NCI-H345 treated with DMSO at 0.1 percent for 48 hours (cell line): Measurements from ENCODE around the gene C4orf50.

Source experiments
- DNase-seq: peaks from one replicate; lab custom pipeline; 2025; ENCODE audit not compliant: unreplicated experiment; lab: John Stamatoyannopoulos, UW

C4orf50 gene

DNA sequence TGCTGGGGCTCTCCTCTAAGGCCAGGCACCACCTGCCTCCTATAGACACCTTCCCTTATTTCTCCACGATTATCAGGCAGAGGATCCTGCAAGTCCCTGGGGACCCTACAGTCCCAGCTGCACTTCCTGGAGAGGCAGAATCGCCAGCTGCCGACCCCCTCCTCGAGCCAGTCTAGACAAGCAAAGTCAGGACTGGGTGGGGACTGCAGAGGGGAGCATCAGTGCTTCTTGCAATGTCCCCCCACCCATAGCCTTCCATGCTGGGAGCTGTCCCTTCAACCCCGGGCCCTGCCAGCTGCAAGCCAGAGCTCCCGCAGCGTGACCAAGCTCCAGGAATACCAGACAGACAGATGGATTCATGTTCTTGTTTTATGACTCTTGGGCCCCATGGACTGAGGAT is 124.0 kb downstream of the C4orf50 start:
- peak; percentile 27 for DNase-seq

DNA sequence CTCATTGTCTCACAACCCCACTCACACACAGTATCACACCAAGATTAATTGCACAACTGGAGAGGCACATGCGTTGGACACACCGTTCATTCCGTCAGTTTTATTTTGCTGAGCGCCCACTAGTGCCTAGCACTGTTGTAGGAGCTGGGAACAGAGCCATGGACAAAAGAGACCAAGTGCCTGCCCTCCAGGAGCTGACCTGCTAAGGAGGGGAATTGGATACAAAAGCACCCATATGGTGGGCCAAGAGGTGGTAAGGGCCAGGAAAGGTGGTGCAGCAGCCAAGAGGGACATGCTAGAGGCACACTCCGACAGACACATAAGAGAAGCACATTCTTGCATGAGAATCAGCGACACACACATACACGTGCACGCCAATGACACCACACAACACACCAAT is 124.6 kb downstream of the C4orf50 start:
- DNase-seq: no peak

DNA sequence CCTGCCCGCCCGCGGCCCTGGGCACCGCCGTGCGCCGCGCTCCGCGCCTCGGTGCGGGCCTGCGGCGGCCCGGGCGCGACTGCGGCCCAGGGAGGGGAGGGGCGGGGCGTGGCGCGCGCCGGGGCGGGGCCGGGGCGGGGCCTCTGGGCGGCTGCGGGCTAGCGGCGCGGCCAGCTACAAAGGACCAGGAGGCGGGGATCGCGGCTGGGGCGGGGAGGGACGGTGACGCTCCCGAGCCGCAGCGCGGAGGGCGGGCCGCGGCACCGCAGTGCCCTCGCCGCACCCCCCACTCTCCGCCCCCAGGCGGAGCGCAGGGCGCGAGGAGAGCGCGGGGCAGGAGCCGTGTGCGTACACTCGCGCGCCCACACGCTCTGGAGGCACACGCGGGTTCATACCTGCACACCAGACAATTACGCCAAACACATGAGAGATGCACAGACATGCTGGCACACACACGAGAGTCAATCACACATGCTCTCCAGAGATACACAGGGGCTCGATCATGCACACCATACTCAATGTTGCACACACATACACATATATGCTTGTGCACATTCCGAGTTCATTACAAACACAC is 125.1 kb downstream of the C4orf50 start, which contains the start of gene CRMP1:
Gene CRMP1, minus strand, starts transcription at position 83 of the 577 bp plus-strand sequence. CDS start 117 bp downstream, outside the sequence.
- DNase-seq: peak; percentile 56

DNA sequence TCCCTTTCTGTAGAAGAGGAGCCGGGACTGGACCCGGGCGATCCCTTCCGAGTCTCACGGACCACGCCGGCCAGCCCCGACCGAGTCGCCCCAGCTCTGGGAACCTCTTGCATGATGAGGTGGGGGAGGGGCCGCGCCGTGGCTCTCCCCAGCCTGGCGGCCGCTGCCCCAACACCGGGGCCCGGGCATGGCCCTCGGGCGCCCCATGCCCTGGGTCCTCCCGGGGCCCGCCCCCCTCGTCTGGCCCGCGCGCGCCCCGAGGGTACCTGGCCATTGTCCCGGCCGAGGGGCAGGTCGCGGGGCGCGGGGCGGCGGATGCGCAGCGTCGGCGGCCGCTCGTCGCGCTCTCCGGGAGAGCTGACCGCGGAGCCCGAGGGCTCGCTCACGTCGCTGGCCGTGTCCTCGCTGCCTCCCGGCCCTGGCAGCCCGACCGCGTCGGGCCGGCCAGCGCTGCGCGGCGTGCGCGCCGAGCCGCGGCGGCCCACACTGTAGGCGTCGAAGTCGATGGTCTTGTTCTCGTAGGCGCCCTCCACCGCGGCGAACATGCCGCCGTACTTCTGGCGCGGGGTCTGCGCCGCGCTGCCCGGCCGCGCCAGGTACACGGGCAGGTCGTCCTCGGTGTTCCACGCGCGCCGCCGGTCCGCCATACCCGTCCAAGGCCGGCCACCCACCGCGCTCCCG is 125.8 kb downstream of the C4orf50 start:
- DNase-seq: no peak

- DNase-seq: no peak
Observed at GRCh38 chr4:5891563-5892322, 126.5 kb downstream of the C4orf50 start.

GRCh38 chr4:5890063-5890727 is 128.0 kb downstream of the C4orf50 start:
- peak; percentile 73 for DNase-seq

DNA sequence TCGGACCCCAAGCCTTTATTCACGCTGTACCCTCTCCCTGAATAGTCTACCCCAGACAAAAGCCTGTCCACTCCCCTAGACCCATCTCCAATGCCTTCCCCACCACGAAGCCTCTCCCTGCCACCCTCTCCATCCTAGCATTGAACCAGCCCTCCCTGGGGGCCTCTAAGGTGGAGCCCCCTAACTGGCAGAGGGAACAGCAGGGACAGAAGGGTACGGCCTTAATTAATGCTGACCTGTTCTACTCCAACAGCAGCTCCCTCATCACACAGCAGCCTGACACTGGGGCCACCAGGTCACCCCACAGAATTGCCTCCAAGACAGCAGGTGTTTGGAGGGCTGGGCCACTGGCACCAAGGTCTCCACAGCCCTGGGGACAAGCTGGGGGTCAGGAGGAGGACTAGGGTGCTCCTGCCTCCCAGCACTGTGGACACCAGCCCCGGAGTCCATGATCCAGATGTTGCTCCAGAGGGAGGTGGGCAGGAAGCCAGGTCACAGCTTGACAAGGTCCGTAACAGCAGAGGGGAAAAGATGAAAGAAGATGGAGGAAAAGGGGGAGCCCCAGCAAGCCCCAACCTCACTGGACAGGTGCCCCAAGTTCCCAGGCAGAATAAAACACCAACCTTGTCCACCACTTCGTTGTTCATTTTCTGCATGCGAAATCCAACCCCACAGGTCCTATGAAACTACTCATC is 129.1 kb downstream of the C4orf50 start:
- no peak for DNase-seq

- peak; percentile 27 for DNase-seq
Observed at GRCh38 chr4:5888222-5889001, 129.8 kb downstream of the C4orf50 start.

- DNase-seq: no peak
Observed at GRCh38 chr4:5887361-5888221, 130.6 kb downstream of the C4orf50 start.

DNA sequence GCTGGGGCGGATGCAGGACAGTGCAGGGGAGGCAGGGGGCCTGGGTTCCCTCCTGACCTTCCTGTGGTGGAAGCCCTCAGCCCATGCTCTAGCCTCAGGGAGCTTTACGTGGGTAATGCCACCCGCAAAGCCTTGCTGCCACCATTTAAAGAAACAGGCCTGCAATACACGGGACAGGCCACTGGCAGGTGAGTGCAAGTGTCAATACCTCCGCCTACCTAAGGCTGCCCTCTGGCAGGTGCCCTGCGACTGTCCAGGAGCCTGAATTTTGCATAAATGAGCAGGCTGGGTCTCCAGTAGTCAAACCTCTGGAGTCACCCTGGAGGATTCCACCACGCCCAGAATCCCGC is 131.2 kb downstream of the C4orf50 start:
- no peak for DNase-seq

- no peak for DNase-seq
Observed at GRCh38 chr4:5885733-5886132, 132.5 kb downstream of the C4orf50 start.

DNA sequence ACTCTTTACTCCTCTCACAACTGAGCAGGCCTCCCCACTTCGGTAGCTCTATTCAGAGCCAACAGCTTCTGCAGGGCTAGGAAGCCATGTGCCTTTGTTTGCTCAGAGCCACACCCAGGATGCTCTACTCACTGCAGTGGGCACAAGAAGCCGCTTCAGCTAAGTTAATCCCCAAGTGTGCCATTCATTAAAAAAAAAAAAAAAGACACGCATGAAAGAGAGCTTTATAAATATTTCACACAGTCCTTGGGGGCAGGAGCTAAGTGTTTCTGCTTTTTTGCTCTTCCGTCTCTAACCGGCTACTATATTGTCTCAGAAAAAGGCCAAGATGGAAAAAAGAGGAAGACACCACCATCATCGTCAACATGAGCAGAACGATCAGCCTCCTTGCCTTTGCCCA is 133.4 kb downstream of the C4orf50 start:
- DNase-seq: peak; percentile 32

- DNase-seq: no peak
Observed at GRCh38 chr4:5883916-5884315, 134.3 kb downstream of the C4orf50 start.

DNA sequence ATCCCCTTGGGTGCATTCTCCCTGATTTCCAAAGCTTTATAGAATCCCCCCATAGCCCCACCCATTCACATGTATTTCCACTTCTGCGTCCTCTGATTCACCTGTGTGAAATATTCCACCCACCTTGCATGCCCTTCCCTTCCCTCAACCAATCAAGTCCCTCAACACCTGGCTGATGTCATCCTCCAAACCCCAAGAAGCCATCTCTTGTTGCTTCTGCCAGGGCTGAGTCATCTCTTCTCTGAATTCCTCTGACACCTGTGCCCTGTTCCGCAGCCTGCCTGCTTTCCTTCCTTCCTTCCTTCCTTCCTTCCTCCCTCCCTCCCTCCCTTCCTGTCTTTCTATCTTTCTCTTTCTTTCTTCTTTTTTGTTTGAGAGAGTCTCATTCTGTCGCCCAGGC is 135.3 kb downstream of the C4orf50 start:
- DNase-seq: no peak

DNA sequence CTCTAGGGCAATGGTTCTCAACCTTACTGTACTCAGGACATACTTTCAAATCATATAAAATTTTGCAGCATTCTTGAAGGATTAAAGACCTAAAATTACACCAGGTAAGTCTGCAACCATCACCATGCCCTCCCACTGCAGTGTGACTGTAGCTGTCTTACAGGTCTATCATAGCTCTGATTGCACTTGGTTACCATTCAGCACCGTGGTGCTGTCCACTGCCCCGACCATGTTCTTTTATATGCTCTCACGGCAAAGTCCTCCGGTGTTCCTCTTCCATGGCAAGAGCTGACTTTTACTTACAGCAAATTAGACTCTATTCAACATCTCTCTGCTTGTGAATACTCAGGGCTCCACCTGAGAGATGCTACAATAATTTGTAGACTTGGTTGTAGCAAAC is 136.9 kb downstream of the C4orf50 start:
- DNase-seq: no peak

DNA sequence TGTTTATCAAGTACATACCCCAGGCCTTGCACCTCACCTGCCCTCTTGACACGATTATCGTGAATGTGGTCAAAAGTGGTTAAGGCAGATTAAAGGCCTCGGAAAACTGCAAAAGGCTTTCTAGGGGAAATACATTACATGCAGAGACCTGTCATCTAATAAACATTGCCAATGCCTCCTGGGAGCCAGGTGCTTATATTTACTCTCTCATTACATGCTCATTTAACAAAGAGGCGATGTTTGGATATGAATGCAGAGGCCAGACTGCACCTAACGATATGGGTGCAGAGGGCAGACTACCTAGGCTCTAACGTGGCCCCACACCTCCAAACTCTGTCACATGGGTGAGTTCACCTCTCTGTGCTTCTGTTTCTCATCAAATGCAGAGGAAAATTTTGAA is 139.9 kb downstream of the C4orf50 start:
- DNase-seq: no peak

DNA sequence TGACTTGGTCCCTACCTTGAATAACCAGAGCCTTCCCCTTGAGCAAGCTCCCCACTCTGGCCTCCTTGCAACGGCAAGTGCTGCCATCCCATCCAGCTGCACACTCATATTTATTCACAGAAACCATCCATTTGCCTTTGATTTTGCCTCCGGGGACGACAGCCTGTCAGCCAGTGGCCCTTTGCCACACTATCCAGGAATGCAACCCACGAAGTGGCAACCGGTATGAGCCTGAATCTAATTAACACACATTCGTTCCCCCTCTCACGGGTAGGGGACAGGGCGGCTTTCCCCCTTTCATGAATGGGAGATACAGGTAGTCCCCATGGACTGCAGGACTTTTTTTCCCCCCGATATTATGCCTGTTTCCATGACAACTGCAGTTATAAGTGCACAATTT is 140.8 kb downstream of the C4orf50 start:
- no peak for DNase-seq

DNA sequence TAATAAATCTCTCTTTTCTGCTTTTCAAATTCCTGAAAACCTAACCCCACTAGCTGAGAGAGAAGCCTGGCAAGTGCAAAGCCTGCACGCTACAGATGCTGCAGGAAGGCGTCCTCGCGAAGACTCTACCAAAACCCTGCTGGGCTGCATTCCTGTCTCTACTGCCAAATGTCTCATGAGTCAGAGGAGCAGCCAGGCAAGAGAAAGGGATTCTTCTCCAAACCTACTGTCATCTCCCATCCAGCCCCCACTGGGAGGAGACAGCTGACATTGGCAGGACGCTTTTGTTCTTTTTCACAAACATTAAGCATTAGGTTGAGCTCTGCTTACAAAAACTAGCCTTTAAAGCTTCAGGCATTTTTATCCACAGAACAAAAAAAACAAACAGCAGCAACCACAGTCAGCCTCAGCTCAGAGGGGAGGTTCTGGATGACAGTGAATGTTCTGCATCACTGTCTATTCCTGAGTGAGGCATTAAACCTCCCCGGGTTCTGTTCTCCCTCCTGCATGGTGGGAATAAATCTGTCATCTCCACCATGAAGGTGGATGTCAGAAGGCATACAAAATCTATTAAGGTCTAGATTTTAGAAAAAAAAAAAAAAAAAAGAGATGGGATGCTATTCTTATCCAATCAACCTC is 143.3 kb downstream of the C4orf50 start:
- peak; percentile 46 for DNase-seq

DNA sequence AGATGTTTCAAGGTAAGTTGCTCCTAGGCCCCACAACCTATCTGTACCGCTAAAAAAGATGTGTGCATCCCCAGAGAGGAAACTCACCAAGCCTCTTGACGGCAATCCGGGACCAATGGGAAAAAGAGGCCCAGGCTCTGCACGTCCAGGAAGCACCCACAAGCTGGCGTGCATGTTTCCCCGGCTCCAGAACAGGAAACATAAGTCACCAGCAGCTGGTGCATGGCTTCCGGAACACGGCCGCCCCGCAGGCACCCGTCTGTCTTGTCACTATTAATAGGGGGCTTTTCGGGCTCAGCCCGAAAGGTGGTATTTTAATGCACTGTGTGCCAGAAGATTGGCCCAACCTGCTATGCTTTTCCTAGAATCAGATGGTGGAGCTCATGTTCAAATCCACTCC is 147.5 kb downstream of the C4orf50 start:
- no peak for DNase-seq
